HG02884 (cell line): ENCODE data around the gene CIAO1.
A peak's percentile ranks its signal among the peaks of the same experiment; 100 is the strongest.
"Not testable (repeated sequence)": the region's sequence is repeated elsewhere in the genome, so short reads cannot be mapped to it uniquely, and the experiment has no call there.

Experiments used
- ATAC-seq: cut with Tn5 transposase; IDR thresholded peaks from one replicate; pipeline ENCODE4 v1.9.1; 2021; ENCODE audit warnings: mild to moderate bottlenecking, moderate library complexity; ENCODE audit not compliant: unreplicated experiment

The CIAO1 gene

GRCh38 chr2:96274355-96275056 lies 8.5 kb downstream of the CIAO1 start:
- ATAC-seq, result no peak

GRCh38 chr2:96276787-96277499 lies 10.9 kb downstream of the CIAO1 start:
- no peak for ATAC-seq

GRCh38 chr2:96287273-96287856 lies 21.3 kb downstream of the CIAO1 start:
- ATAC-seq, result no peak

- no peak for ATAC-seq
Measured at GRCh38 chr2:96291751-96292150, 25.7 kb downstream of the CIAO1 start.

- not testable (repeated sequence) for ATAC-seq
Measured at GRCh38 chr2:96294271-96294670, 28.2 kb downstream of the CIAO1 start.

- ATAC-seq, result no peak
Measured at GRCh38 chr2:96296925-96297324, 30.9 kb downstream of the CIAO1 start.

GRCh38 chr2:96301865-96302264 lies 35.8 kb downstream of the CIAO1 start:
- ATAC-seq, result no peak

GRCh38 chr2:96304606-96305005 lies 38.6 kb downstream of the CIAO1 start:
- ATAC-seq, result no peak

- peak; percentile 88 for ATAC-seq
Measured at GRCh38 chr2:96305091-96305978, 39.3 kb downstream of the CIAO1 start, which contains the start of gene SNRNP200. Gene SNRNP200, minus strand, starts transcription at chr2:96305546. Its CDS starts 109 bp downstream, at chr2:96305437.

- ATAC-seq, result no peak
Measured at GRCh38 chr2:96305979-96306308, 39.9 kb downstream of the CIAO1 start.

- ATAC-seq, result no peak
Measured at GRCh38 chr2:96306370-96306769, 40.3 kb downstream of the CIAO1 start.

- ATAC-seq, result no peak
Measured at GRCh38 chr2:96308248-96308647, 42.2 kb downstream of the CIAO1 start.

GRCh38 chr2:96315005-96315399 lies 49.0 kb downstream of the CIAO1 start:
- no peak for ATAC-seq

- no peak for ATAC-seq
Measured at GRCh38 chr2:96315400-96316071, 49.5 kb downstream of the CIAO1 start.

GRCh38 chr2:96316999-96317398 lies 51.0 kb downstream of the CIAO1 start:
- ATAC-seq, result no peak

GRCh38 chr2:96317584-96317997 lies 51.6 kb downstream of the CIAO1 start:
- no peak for ATAC-seq

GRCh38 chr2:96318723-96319122 lies 52.7 kb downstream of the CIAO1 start:
- no peak for ATAC-seq

- no peak for ATAC-seq
Measured at GRCh38 chr2:96319396-96319795, 53.4 kb downstream of the CIAO1 start.

- no peak for ATAC-seq
Measured at GRCh38 chr2:96320326-96320725, 54.3 kb downstream of the CIAO1 start.
